Peyer's patch (tissue), 4 donors: Measurements from ENCODE around the gene MTFMT.

Experiments
- CTCF ChIP-seq, 6 experiments: fragments of 450-650 bp in 4 of 6; fragments of 200-600 bp in 2 of 6; sonication (generic) in 1 of 6; IDR thresholded peaks; one replicate each; pipeline ENCODE4 v1.5.1; 2017 to 2019; ENCODE audit warnings: antibody characterized with exemption in 6 of 6, mild to moderate bottlenecking in 3 of 6, moderate library complexity in 1 of 6
- POLR2A ChIP-seq, 2 donors: fragments of 450-650 bp; IDR thresholded peaks; one replicate each; pipeline ENCODE4 v1.5.1; 2017; ENCODE audit warnings: antibody characterized with exemption in 2 of 2, mild to moderate bottlenecking in 2 of 2, moderate library complexity in 2 of 2

DNA sequence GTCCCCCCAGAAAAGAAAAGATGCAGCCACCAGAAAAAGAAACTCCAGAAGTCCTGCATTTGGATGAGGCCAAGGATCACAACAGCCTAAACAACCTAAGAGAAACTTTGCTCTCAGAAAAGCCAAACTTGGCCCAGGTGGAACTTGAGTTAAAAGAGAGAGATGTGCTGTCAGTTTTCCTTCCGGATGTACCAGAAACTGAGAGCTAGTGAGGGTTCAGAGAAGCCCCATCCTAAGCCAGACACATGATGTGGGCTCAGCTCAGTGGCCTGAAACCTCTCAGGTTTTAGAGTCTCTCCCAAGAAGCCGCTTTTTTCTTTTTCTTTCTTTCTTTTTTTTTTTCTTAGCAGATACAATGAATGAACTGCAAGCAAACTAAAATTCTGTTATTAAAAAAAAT lies 23.5 kb upstream of the MTFMT start:
- TF ChIP-seq CTCF (IDR thresholded peaks at IDR 0.05) (no peak), POLR2A (IDR thresholded peaks at IDR 0.05) (no peak)
